WERI-Rb-1 (cell line): ENCODE measurements around the gene ZNF627.
"Not testable (repeated sequence)": the region's sequence is repeated elsewhere in the genome, so short reads cannot be mapped to it uniquely, and the experiment has no call there.

Experiments used
- DNase-seq: peaks from one replicate; pipeline ENCODE4 v3.0.0-alpha.2; 2020
- H3K27ac ChIP-seq: fragments of 250-450 bp; sonication (Bioruptor Pico); 2 replicates; pipeline ENCODE4 v1.5.1; 2020; ENCODE audit warnings: mild to moderate bottlenecking, moderate library complexity
- H3K27me3 ChIP-seq: fragments of 250-450 bp; sonication (Bioruptor Pico); 2 replicates; pipeline ENCODE4 v1.5.1; 2021; ENCODE audit warnings: mild to moderate bottlenecking, low read depth, moderate library complexity; ENCODE audit not compliant: insufficient read depth, severe bottlenecking
- H3K36me3 ChIP-seq: fragments of 250-450 bp; sonication (Bioruptor Pico); 2 replicates; pipeline ENCODE4 v1.5.1; 2020; ENCODE audit warnings: mild to moderate bottlenecking, moderate library complexity
- H3K4me3 ChIP-seq: 2 replicates; pipeline ENCODE4 v1.5.1; 2011; ENCODE audit warnings: low read depth, mild to moderate bottlenecking, control low read depth, low read length
- H3K9me3 ChIP-seq: fragments of 250-450 bp; sonication (Bioruptor Pico); 2 replicates; pipeline ENCODE4 v1.5.1; 2021; ENCODE audit warnings: mild to moderate bottlenecking, moderate library complexity; ENCODE audit not compliant: severe bottlenecking
- CTCF ChIP-seq: IDR thresholded peaks from 2 replicates; pipeline ENCODE4 v1.5.1; 2011; ENCODE audit warnings: low read depth, mild to moderate bottlenecking, control low read depth, inconsistent platforms, low read length

ZNF627 gene

GRCh38 chr19:11598103-11598483 is 810 bp downstream of the ZNF627 start:
- Histone ChIP-seq H3K27ac (peak overlapping the region; percentile 98), H3K9me3 (no peaks in the 10 kb centered on the region), H3K4me3 (peak overlapping the region; percentile 66), H3K36me3 (peaks cover 38% of the 10 kb centered on the region), H3K27me3 (no peaks in the 10 kb centered on the region)
- DNase-seq, result peak; percentile 19
- no peak for TF ChIP-seq CTCF

GRCh38 chr19:11598746-11599145 is 1.5 kb downstream of the ZNF627 start:
- no peak overlapping the region; the same call in 1 of the 2 replicates for H3K27ac ChIP-seq
- H3K27me3 ChIP-seq, result no peaks in the 10 kb centered on the region
- no peaks in the 10 kb centered on the region for H3K9me3 ChIP-seq
- H3K36me3 ChIP-seq, result peaks cover 40% of the 10 kb centered on the region
- no peak for TF ChIP-seq CTCF
- H3K4me3 ChIP-seq, result no peak overlapping the region
- no peak for DNase-seq

- not testable (repeated sequence) for DNase-seq, H3K9me3 ChIP-seq, H3K27me3 ChIP-seq, H3K4me3 ChIP-seq, H3K27ac ChIP-seq
- H3K36me3 ChIP-seq, result peaks cover 49% of the 10 kb centered on the region
Measured at GRCh38 chr19:11599704-11600103, 2.4 kb downstream of the ZNF627 start.

GRCh38 chr19:11606484-11606883 is 9.2 kb downstream of the ZNF627 start:
- Histone ChIP-seq H3K36me3 (peaks cover 40% of the 10 kb centered on the region), H3K27me3 (no peaks in the 10 kb centered on the region), H3K4me3 (no peak overlapping the region), H3K9me3 (peaks cover 4% of the 10 kb centered on the region), H3K27ac (no peak overlapping the region)
- no peak for TF ChIP-seq CTCF
- DNase-seq, result no peak

- no peak for TF ChIP-seq CTCF
- no peak for DNase-seq
- H3K27me3 ChIP-seq, result no peaks in the 10 kb centered on the region
- H3K27ac ChIP-seq, result no peak overlapping the region
- H3K9me3 ChIP-seq, result peaks cover 5% of the 10 kb centered on the region
- H3K4me3 ChIP-seq, result no peak overlapping the region
- H3K36me3 ChIP-seq, result peaks cover 35% of the 10 kb centered on the region
Measured at GRCh38 chr19:11611730-11612129, 14.4 kb downstream of the ZNF627 start.

- Histone ChIP-seq H3K27ac (no peak overlapping the region), H3K9me3 (peaks cover 17% of the 10 kb centered on the region), H3K36me3 (peaks cover 41% of the 10 kb centered on the region), H3K27me3 (no peaks in the 10 kb centered on the region), H3K4me3 (no peak overlapping the region)
- TF ChIP-seq CTCF, result 0 out of 2 replicates have a peak, but pooled peaks have one; percentile 10
- no peak for DNase-seq
Measured at GRCh38 chr19:11612816-11613511, 15.7 kb downstream of the ZNF627 start.
